ENCODE data around the gene AKNAD1. TPM values are rescaled to one million over a fixed set of nuclear protein-coding genes. Genes with fewer than 3 reads are reported as not detected.

AKNAD1 gene
- polyA plus RNA-seq, 1 donor from 2014 or later, result not detected

DNA sequence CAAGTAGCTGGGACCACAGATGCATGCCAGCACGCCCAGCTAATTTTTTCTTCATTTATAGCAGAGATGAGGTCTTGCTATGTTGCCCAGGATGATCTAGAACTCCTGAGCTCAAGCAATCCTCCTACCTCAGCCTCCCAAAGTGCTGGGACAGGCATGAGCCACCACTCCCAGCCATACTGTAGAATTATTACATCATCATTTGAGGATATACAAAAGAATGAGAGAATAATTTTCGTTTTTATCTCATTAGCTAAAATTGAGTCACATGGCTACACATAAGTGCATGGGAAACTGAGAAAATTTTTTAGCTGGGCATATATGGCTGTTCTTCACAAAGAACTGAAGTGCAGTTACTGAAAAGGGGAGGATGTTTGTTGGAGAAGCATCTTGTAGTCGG lies 89.2 kb downstream of the AKNAD1 start:
- Histone ChIP-seq H3F3A (ENCODE audit: insufficient read depth, low read length, poor library complexity, severe bottlenecking) (no peaks in the 10 kb centered on the region), H3K9me3 (ENCODE audit: low read length) (no peaks in the 10 kb centered on the region), H3K9ac (ENCODE audit: low read length) (no peak overlapping the region), H3K4me3 (ENCODE audit: low read length) (no peak overlapping the region), H3K9me2 (ENCODE audit: insufficient read depth, low read length) (no peaks in the 10 kb centered on the region), H3K79me2 (replicated peaks; ENCODE audit: insufficient read depth, low read length) (no peaks in the 10 kb centered on the region), H2AFZ (ENCODE audit: low read depth, low read length) (no peak overlapping the region), H3K36me3 (ENCODE audit: insufficient read depth, low read length) (peaks cover 5% of the 10 kb centered on the region), H4K20me1 (ENCODE audit: insufficient read depth) (no peaks in the 10 kb centered on the region), H3K27ac (ENCODE audit: low read length) (no peak overlapping the region), H3K27me3 (ENCODE audit: insufficient read depth, low read depth, low read length) (no peaks in the 10 kb centered on the region), H3K4me2 (ENCODE audit: low read length) (no peak overlapping the region)
- TF ChIP-seq POLR2AphosphoS5 (IDR thresholded peaks at IDR 0.05) (no peak), REST (IDR thresholded peaks at IDR 0.05; ENCODE audit: borderline replicate concordance) (no peak), TAF1 (IDR thresholded peaks at IDR 0.05; ENCODE audit: low read depth) (no peak), CTCF (IDR thresholded peaks at IDR 0.05; ENCODE audit: poor library complexity, severe bottlenecking) (no peak), EP300 (conservative IDR thresholded peaks at IDR 0.05; ENCODE audit: poor library complexity, severe bottlenecking) (no peak)

- Histone ChIP-seq H2AFZ (ENCODE audit: low read depth, low read length) (no peak overlapping the region), H3K4me2 (ENCODE audit: low read length) (no peak overlapping the region), H3K36me3 (ENCODE audit: insufficient read depth, low read length) (peaks cover 6% of the 10 kb centered on the region), H4K20me1 (ENCODE audit: insufficient read depth) (no peaks in the 10 kb centered on the region), H3K4me3 (ENCODE audit: low read length) (no peak overlapping the region), H3K79me2 (replicated peaks; ENCODE audit: insufficient read depth, low read length) (no peaks in the 10 kb centered on the region), H3K27me3 (ENCODE audit: insufficient read depth, low read depth, low read length) (no peaks in the 10 kb centered on the region), H3K27ac (ENCODE audit: low read length) (no peak overlapping the region), H3K9me3 (ENCODE audit: low read length) (no peaks in the 10 kb centered on the region), H3K9me2 (ENCODE audit: insufficient read depth, low read length) (no peaks in the 10 kb centered on the region), H3F3A (ENCODE audit: insufficient read depth, low read length, poor library complexity, severe bottlenecking) (no peaks in the 10 kb centered on the region), H3K9ac (ENCODE audit: low read length) (no peak overlapping the region)
- TF ChIP-seq EZH2 (IDR thresholded peaks at IDR 0.05; ENCODE audit: borderline replicate concordance, insufficient read depth, low read length, poor library complexity, severe bottlenecking) (no peak), RAD21 (conservative IDR thresholded peaks at IDR 0.05) (no peak), MXI1 (conservative IDR thresholded peaks at IDR 0.05; ENCODE audit: poor library complexity, severe bottlenecking) (no peak), REST (IDR thresholded peaks at IDR 0.05; ENCODE audit: borderline replicate concordance) (no peak), TAF1 (IDR thresholded peaks at IDR 0.05; ENCODE audit: low read depth) (no peak), EP300 (conservative IDR thresholded peaks at IDR 0.05; ENCODE audit: poor library complexity, severe bottlenecking) (no peak), POLR2AphosphoS5 (IDR thresholded peaks at IDR 0.05) (no peak), CTCF (IDR thresholded peaks at IDR 0.05; ENCODE audit: poor library complexity, severe bottlenecking) (no peak), SMC3 (conservative IDR thresholded peaks at IDR 0.05; ENCODE audit: poor library complexity) (no peak)
Measured at GRCh38 chr1:108767115-108767514, 89.8 kb downstream of the AKNAD1 start.
